Endodermal cell (in vitro differentiated cells): ENCODE measurements around the gene SLC6A13. TPM values are rescaled to one million over a fixed set of nuclear protein-coding genes. Genes with fewer than 3 reads are reported as not detected.

Experiments
- DNase-seq: peaks from one replicate; pipeline ENCODE4 v3.0.0-alpha.2; 2017
- H3K27ac ChIP-seq: 2 replicates; pipeline ENCODE4 v1.5.1; 2013; ENCODE audit warnings: mild to moderate bottlenecking, low read depth, low read length, moderate library complexity
- H3K27me3 ChIP-seq: 2 replicates; pipeline ENCODE4 v1.6.1; 2013; ENCODE audit warnings: mild to moderate bottlenecking, low read length, moderate library complexity; ENCODE audit not compliant: insufficient read depth, control insufficient read depth, poor library complexity, severe bottlenecking
- H3K36me3 ChIP-seq: 2 replicates; pipeline ENCODE4 v1.7.0; 2013; ENCODE audit warnings: mild to moderate bottlenecking, low read length, moderate library complexity; ENCODE audit not compliant: control insufficient read depth, insufficient read depth
- H3K4me1 ChIP-seq: one replicate; pipeline ENCODE4 v1.7.0; 2013; ENCODE audit warnings: low read length; ENCODE audit not compliant: control insufficient read depth, insufficient read depth
- H3K4me3 ChIP-seq: 2 replicates; pipeline ENCODE4 v1.5.1; 2013; ENCODE audit warnings: mild to moderate bottlenecking, low read length, moderate library complexity
- H3K9ac ChIP-seq: 2 replicates; pipeline ENCODE4 v1.6.1; 2013; ENCODE audit warnings: mild to moderate bottlenecking, low read length, moderate library complexity; ENCODE audit not compliant: poor library complexity, severe bottlenecking; ENCODE audit errors: extremely low read depth
- H3K9me3 ChIP-seq: 2 replicates; pipeline ENCODE4 v1.6.1; 2013; ENCODE audit warnings: mild to moderate bottlenecking, low read length, moderate library complexity; ENCODE audit not compliant: control insufficient read depth
- H3K27ac Mint-ChIP-seq: 2 replicates; pipeline ENCODE4 v1.8.0; 2020; ENCODE audit warnings: mixed read lengths
- H3K27me3 Mint-ChIP-seq: 2 replicates; pipeline ENCODE4 v1.8.0; 2021; ENCODE audit warnings: mild to moderate bottlenecking, mixed read lengths; ENCODE audit not compliant: insufficient read depth
- H3K36me3 Mint-ChIP-seq: 2 replicates; pipeline ENCODE4 v1.8.0; 2020; ENCODE audit warnings: low read depth, mixed read lengths
- H3K4me1 Mint-ChIP-seq: 2 replicates; pipeline ENCODE4 v1.8.0; 2020; ENCODE audit warnings: mixed read lengths
- H3K4me3 Mint-ChIP-seq: 2 replicates; pipeline ENCODE4 v1.8.0; 2020; ENCODE audit warnings: mild to moderate bottlenecking, moderate library complexity, mixed read lengths
- H3K9me3 Mint-ChIP-seq: 2 replicates; pipeline ENCODE4 v1.8.0; 2020; ENCODE audit warnings: mild to moderate bottlenecking, mixed read lengths
- CTCF ChIP-seq: fragments of 200-600 bp; sonication (generic); conservative IDR thresholded peaks from 2 replicates; pipeline ENCODE4 v1.5.0; 2021; ENCODE audit warnings: antibody characterized with exemption, mild to moderate bottlenecking
- WGBS, 2 experiments: methylation state at CpG; one replicate each; pipeline versions ENCODE4 v1.1.5 to v1.1.7; 2013; ENCODE audit warnings: missing lambda C conversion rate in 2 of 2, mixed read lengths in 1 of 2; ENCODE audit not compliant: insufficient coverage in 1 of 2, insufficient read length in 1 of 2; 5-methylcytosine and 5-hydroxymethylcytosine counted together
- total RNA-seq, 2 donors: library from RNA; stranded (reverse); fragmentation: NEBNext Ultra II Directional in 1 of 2; extraction: Animal tissue kit (Norgen Biotek cat#: 25700) in 1 of 2; gene quantifications; 2 replicates in 1 of 2; 3 replicates in 1 of 2; pipeline ENCODE4 v1.2.1, GENCODE V29; 2021

The SLC6A13 gene
- total RNA-seq, 2 donors from 2014 or later, result 1.1 to 2.4 TPM

- no peaks in the 10 kb centered on the region for H3K9me3 ChIP-seq
- no peaks in the 10 kb centered on the region for H3K4me1 ChIP-seq
- TF ChIP-seq CTCF, result no peak
- WGBS, 2 experiments, result 92 to 95% methylated on average over 2 to 5 of the region's 5 CpGs
- peaks cover 16% of the 10 kb centered on the region for H3K36me3 Mint-ChIP-seq
- H3K27ac ChIP-seq, result no peak overlapping the region
- H3K4me1 Mint-ChIP-seq, result no peaks in the 10 kb centered on the region
- H3K36me3 ChIP-seq, result peaks cover 13% of the 10 kb centered on the region
- H3K9me3 Mint-ChIP-seq, result no peaks in the 10 kb centered on the region
- no peaks in the 10 kb centered on the region for H3K27me3 ChIP-seq
- no peak overlapping the region for H3K4me3 Mint-ChIP-seq
- no peak for DNase-seq
- no peak overlapping the region for H3K4me3 ChIP-seq
- no peak overlapping the region for H3K27ac Mint-ChIP-seq
- no peak overlapping the region for H3K9ac ChIP-seq
- no peaks in the 10 kb centered on the region for H3K27me3 Mint-ChIP-seq
Measured at GRCh38 chr12:278046-278445, 15.4 kb upstream of the SLC6A13 start.

- Mint-ChIP-seq H3K36me3 (peaks cover 12% of the 10 kb centered on the region), H3K9me3 (no peaks in the 10 kb centered on the region), H3K4me3 (no peak overlapping the region), H3K4me1 (no peaks in the 10 kb centered on the region), H3K27me3 (no peaks in the 10 kb centered on the region), H3K27ac (no peak overlapping the region)
- H3K9ac ChIP-seq, result no peak overlapping the region
- TF ChIP-seq CTCF, result no peak
- H3K9me3 ChIP-seq, result no peaks in the 10 kb centered on the region
- H3K36me3 ChIP-seq, result peaks cover 5% of the 10 kb centered on the region
- 96 to 97% methylated on average over 6 of the region's 6 CpGs for WGBS, 2 experiments
- H3K27ac ChIP-seq, result no peak overlapping the region
- H3K27me3 ChIP-seq, result no peaks in the 10 kb centered on the region
- H3K4me1 ChIP-seq, result no peaks in the 10 kb centered on the region
- no peak overlapping the region for H3K4me3 ChIP-seq
- no peak for DNase-seq
Measured at GRCh38 chr12:275812-276211, 13.2 kb upstream of the SLC6A13 start.

DNA sequence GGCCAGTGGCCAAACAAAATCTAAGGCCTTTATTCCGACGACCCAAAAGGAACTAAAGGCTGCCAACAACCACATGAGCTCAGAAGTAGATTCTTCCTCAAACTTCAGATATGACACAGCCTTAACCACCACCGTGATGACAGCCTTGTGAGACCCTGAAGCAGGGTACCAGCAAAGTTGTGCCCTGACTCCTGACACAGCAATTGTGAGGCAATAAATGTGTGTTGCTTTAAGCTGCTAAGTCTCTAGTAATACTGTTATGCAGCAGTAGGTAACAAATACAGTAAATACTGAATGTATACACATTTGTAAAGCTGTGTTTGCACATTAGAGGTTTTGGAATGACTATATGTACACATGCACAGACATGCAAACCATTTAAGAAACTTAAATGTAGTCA, 10.7 kb upstream of the SLC6A13 start:
- no peaks in the 10 kb centered on the region for H3K9me3 ChIP-seq
- Mint-ChIP-seq H3K4me1 (peaks cover under 1% of the 10 kb centered on the region), H3K4me3 (no peak overlapping the region), H3K36me3 (peaks cover 2% of the 10 kb centered on the region), H3K27ac (no peak overlapping the region), H3K27me3 (no peaks in the 10 kb centered on the region), H3K9me3 (no peaks in the 10 kb centered on the region)
- no peaks in the 10 kb centered on the region for H3K4me1 ChIP-seq
- 93 to 100% methylated on average over 2 to 3 of the region's 3 CpGs for WGBS, 2 experiments
- no peak for DNase-seq
- no peak for TF ChIP-seq CTCF
- H3K27me3 ChIP-seq, result no peaks in the 10 kb centered on the region
- H3K27ac ChIP-seq, result no peak overlapping the region
- H3K4me3 ChIP-seq, result no peak overlapping the region
- H3K9ac ChIP-seq, result no peak overlapping the region
- H3K36me3 ChIP-seq, result no peaks in the 10 kb centered on the region
